NT2/D1 (cell line): Measurements from ENCODE around the gene SRBD1.

Experiments
- DNase-seq: peaks from one replicate; pipeline ENCODE4 v3.0.0-alpha.2; 2011; ENCODE audit warnings: low read depth, low spot score
- H3K27me3 ChIP-seq: 2 replicates; pipeline ENCODE4 v1.6.0; 2011; ENCODE audit warnings: mild to moderate bottlenecking; ENCODE audit not compliant: insufficient read length, insufficient read depth
- H3K36me3 ChIP-seq: 2 replicates; pipeline ENCODE4 v1.6.1; 2011; ENCODE audit warnings: mild to moderate bottlenecking, low read length, mixed read lengths; ENCODE audit not compliant: insufficient read depth, insufficient read length
- H3K4me1 ChIP-seq: 2 replicates; pipeline ENCODE4 v1.5.1; 2011; ENCODE audit not compliant: insufficient read depth, insufficient read length
- H3K4me3 ChIP-seq: 2 replicates; pipeline ENCODE4 v1.5.1; 2011; ENCODE audit warnings: low read depth; ENCODE audit not compliant: insufficient read length
- H3K9ac ChIP-seq: 2 replicates; pipeline ENCODE4 v1.6.0; 2011; ENCODE audit warnings: low read depth; ENCODE audit not compliant: insufficient read length
- H3K9me3 ChIP-seq: 2 replicates; pipeline ENCODE4 v1.5.1; 2011; ENCODE audit warnings: mild to moderate bottlenecking, low read length; ENCODE audit not compliant: insufficient read depth
- SUZ12 ChIP-seq: IDR thresholded peaks from 2 replicates; pipeline ENCODE4 v1.6.1; 2011; ENCODE audit not compliant: insufficient read length, insufficient read depth; ENCODE audit errors: extremely low read depth
- YY1 ChIP-seq: IDR thresholded peaks from 2 replicates; pipeline ENCODE4 v1.6.1; 2011; ENCODE audit not compliant: insufficient read length, insufficient read depth
- ZNF274 ChIP-seq: IDR thresholded peaks from 2 replicates; pipeline ENCODE4 v1.6.1; 2011; ENCODE audit warnings: mild to moderate bottlenecking, low read depth, low read length

The SRBD1 gene

DNA sequence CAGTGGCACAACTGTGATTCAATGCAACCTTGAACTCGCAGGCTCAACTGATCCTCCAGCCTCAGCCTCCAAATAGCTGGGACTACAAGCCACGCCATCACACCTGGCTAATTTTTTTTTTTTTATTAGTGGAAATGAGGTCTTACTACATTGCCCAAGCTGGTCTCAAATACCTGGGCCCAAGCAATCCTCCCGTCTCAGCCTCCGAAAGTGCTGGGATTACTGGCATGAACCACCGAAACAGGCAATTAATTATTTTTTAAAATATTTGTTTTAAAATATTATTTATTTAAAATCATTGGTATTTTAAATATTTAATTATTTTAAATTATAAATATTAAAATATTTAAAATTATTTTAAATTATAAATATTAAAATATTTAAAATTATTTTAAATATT lies 24.5 kb downstream of the SRBD1 start:
- Histone ChIP-seq H3K36me3 (peaks cover 17% of the 10 kb centered on the region), H3K27me3 (no peaks in the 10 kb centered on the region), H3K9ac (no peak overlapping the region), H3K4me3 (no peak overlapping the region), H3K4me1 (no peaks in the 10 kb centered on the region), H3K9me3 (no peaks in the 10 kb centered on the region)
- no peak for TF ChIP-seq SUZ12
- TF ChIP-seq ZNF274, result no peak
- no peak for TF ChIP-seq YY1
- no peak for DNase-seq

DNA sequence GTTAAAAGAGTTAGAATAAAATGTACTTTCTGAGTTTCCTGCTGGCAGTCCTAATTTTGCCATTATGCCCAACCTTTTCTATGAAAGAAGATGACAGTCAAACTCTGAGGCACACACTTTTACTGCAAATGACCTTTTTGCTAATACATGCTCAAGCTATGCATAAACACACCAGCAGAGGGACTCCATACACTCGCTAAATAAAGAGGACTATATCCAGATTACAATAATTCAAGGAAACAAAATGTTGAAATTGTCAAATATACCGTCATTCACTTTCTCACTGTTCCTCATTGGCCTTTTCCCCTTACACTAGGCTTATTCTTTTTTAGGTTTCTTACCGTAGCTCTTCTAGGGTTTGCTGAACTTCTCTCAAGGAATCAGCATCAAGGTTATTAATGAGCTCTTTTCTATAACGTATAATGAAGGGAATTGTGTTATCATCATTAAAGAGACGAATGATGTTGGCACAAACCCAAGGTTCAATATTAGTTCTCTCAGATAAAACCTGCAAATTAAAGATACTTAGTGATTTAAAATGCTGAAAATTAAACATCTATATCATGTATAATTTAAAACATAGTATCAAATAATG lies 25.7 kb downstream of the SRBD1 start:
- Histone ChIP-seq H3K9me3 (no peaks in the 10 kb centered on the region), H3K4me1 (no peaks in the 10 kb centered on the region), H3K27me3 (no peaks in the 10 kb centered on the region), H3K4me3 (no peak overlapping the region), H3K9ac (no peak overlapping the region), H3K36me3 (peaks cover 18% of the 10 kb centered on the region)
- TF ChIP-seq YY1 (no peak), ZNF274 (no peak), SUZ12 (no peak)
- DNase-seq, result no peak

DNA sequence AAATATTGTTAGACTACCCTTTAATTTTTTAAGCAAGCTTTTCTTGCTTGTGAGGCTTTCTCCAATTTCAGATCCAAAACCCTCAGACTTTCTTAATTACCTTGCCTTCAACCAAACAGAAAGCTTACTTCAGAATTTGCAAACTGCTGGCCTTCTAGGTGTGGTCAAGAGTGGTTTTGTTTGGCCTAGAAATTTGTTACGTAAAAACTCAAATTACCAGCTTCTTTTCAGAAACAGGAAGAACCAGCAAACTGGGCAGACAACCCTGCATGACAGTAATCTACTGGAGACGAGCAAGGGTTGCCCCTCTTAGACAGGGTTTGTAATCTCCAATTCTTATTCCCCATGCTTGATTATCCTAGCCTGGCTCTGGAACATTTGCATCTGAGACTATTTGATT lies 27.1 kb downstream of the SRBD1 start:
- H3K27me3 ChIP-seq, result no peaks in the 10 kb centered on the region
- no peak for DNase-seq
- no peak for TF ChIP-seq YY1
- TF ChIP-seq ZNF274, result no peak
- no peak for TF ChIP-seq SUZ12
- H3K4me3 ChIP-seq, result no peak overlapping the region
- H3K4me1 ChIP-seq, result no peaks in the 10 kb centered on the region
- H3K36me3 ChIP-seq, result peaks cover 22% of the 10 kb centered on the region
- H3K9ac ChIP-seq, result no peak overlapping the region
- no peaks in the 10 kb centered on the region for H3K9me3 ChIP-seq

DNA sequence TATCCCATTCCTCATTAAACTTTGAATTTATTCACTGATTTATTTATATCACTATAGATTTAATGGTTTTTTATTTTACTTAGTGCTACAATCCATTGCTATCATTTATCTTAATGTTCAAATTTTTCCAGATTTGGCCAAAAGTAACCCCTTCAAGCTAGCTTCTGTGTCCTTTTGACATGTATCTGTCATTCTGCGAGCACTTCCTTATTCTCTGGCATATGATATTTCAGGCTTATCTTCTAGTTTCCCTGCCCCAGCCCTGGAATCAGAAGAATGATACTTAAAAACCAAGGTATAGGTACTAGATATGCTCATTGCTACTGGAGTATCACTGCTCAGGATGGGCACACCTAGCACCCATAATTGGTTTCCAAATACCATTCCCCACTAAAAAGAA lies 28.5 kb downstream of the SRBD1 start:
- Histone ChIP-seq H3K4me3 (no peak overlapping the region), H3K36me3 (peaks cover 22% of the 10 kb centered on the region), H3K9ac (no peak overlapping the region), H3K9me3 (no peaks in the 10 kb centered on the region), H3K27me3 (no peaks in the 10 kb centered on the region), H3K4me1 (no peaks in the 10 kb centered on the region)
- no peak for DNase-seq
- TF ChIP-seq SUZ12 (no peak), ZNF274 (no peak), YY1 (no peak)

DNA sequence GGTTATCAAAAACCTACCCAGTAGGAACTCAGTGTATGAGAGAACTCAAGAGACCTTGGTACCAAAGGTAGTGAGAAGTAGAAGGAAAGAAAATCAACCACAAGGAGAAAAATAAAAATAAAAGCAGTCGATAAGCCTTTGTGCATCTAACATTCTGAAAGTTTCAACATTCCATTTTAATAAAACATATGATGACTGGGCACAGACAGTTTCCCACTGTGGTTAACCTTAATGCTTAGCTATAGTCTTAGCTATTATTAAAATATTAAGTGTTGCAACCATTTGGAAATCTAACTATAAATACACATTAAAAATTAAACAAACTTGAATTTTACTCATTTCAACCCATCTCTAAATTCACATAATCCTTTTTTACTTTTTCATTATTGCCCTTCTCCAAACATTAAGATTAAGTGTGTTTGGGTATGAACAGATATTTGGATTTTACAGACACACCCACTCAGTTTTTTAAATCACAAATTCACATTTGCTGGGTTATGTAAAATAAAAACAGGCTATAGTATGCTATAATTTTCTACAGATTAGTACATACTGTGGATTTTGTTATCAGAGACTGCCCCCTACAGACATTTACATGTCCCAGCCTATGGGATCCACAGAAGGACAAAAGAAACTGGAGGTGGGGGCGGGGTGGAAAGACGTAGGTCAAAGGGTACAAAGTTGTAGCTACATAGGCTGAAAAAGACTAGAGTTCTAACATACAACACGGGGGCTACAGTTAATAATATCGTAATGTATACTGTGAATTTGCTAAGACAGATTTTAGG lies 32.8 kb downstream of the SRBD1 start:
- H3K4me3 ChIP-seq, result no peak overlapping the region
- no peaks in the 10 kb centered on the region for H3K4me1 ChIP-seq
- no peak overlapping the region for H3K9ac ChIP-seq
- H3K36me3 ChIP-seq, result peaks cover 28% of the 10 kb centered on the region
- no peaks in the 10 kb centered on the region for H3K27me3 ChIP-seq
- peak; percentile 11 for DNase-seq
- no peaks in the 10 kb centered on the region for H3K9me3 ChIP-seq
- TF ChIP-seq ZNF274 (no peak), YY1 (no peak), SUZ12 (no peak)

DNA sequence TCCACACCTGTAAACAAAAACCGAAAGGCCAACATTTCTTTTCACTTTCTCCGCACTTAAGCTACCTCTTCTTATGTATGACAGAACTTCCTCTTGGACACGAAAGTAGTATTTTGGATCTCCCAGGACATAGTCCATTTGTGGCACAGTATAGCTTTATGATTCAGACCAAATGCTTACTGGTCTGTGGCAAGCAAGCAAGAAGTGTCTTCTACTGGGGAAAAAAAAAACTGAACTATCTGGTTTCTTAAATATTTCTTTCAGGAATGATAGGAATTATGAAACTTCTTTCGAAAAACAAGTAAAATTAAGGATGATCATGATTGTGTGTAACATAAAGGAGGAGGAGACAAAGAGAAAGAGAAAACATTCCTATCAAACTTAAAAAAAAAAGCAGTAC lies 33.6 kb downstream of the SRBD1 start:
- Histone ChIP-seq H3K9ac (no peak overlapping the region), H3K4me3 (no peak overlapping the region), H3K27me3 (no peaks in the 10 kb centered on the region), H3K36me3 (peaks cover 32% of the 10 kb centered on the region), H3K4me1 (no peaks in the 10 kb centered on the region), H3K9me3 (no peaks in the 10 kb centered on the region)
- DNase-seq, result no peak
- TF ChIP-seq SUZ12 (no peak), YY1 (no peak), ZNF274 (no peak)

DNA sequence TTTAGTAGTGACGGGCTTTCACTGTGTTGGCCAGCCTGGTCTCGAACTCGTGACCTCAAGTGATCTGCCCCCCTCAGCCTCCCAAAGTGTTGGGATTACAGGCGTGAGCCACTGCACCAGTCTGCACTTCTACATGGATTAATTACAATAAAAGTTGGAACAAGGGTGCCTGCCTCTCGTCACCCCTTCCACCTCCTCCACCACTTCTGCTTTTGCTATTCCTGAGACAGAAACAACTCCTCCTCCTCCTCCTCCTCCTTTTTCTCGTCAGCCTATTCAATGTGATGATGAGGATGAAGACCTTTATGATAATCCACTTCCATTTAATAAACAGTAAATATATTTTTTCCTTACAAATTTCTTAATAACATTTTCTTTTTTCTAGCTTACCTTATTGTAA lies 35.2 kb downstream of the SRBD1 start:
- TF ChIP-seq YY1 (no peak), ZNF274 (no peak), SUZ12 (no peak)
- peaks cover 27% of the 10 kb centered on the region for H3K36me3 ChIP-seq
- no peak for DNase-seq
- H3K4me3 ChIP-seq, result no peak overlapping the region
- no peaks in the 10 kb centered on the region for H3K4me1 ChIP-seq
- H3K9me3 ChIP-seq, result no peaks in the 10 kb centered on the region
- no peaks in the 10 kb centered on the region for H3K27me3 ChIP-seq
- H3K9ac ChIP-seq, result no peak overlapping the region
